Activated T-cell treated with anti-CD3 and anti-CD28 coated beads, Interleukin-2, amount 50 U/mL, for 4 hours (primary cell): ENCODE results near the gene ANKRD40. TPM values are rescaled to one million over a fixed set of nuclear protein-coding genes. Genes with fewer than 3 reads are reported as not detected.
A peak's percentile ranks its signal among the peaks of the same experiment; 100 is the strongest.

ENCODE experiments used
- ATAC-seq, 2 donors: fragments of 200-7000 bp; cut with Tn5 transposase; one replicate each; pipeline ENCODE4 v1.10.0; 2021
- DNase-seq: peaks from one replicate; pipeline ENCODE4 v3.0.0-alpha.2; 2020
- H3K27me3 Mint-ChIP-seq: one replicate; pipeline ENCODE4 v1.8.0; 2021; ENCODE audit warnings: low read depth, mixed read lengths
- H3K36me3 Mint-ChIP-seq: one replicate; pipeline ENCODE4 v1.8.0; 2022; ENCODE audit warnings: mixed read lengths; ENCODE audit not compliant: insufficient read depth
- H3K4me1 Mint-ChIP-seq: one replicate; pipeline ENCODE4 v1.8.0; 2021; ENCODE audit warnings: low read depth, mixed read lengths
- H3K4me3 Mint-ChIP-seq: one replicate; pipeline ENCODE4 v1.8.0; 2021; ENCODE audit warnings: mild to moderate bottlenecking, moderate library complexity, mixed read lengths
- H3K9me3 Mint-ChIP-seq: one replicate; pipeline ENCODE4 v1.8.0; 2021; ENCODE audit warnings: mixed read lengths
- total RNA-seq, 3 donors: library from RNA; stranded (reverse); gene quantifications; one replicate each; pipeline ENCODE4 v1.2.1, GENCODE V29; 2021

The ANKRD40 gene
- total RNA-seq, 3 donors from 2014 or later: 54.4 to 61.1 (median 59.1) TPM

DNA sequence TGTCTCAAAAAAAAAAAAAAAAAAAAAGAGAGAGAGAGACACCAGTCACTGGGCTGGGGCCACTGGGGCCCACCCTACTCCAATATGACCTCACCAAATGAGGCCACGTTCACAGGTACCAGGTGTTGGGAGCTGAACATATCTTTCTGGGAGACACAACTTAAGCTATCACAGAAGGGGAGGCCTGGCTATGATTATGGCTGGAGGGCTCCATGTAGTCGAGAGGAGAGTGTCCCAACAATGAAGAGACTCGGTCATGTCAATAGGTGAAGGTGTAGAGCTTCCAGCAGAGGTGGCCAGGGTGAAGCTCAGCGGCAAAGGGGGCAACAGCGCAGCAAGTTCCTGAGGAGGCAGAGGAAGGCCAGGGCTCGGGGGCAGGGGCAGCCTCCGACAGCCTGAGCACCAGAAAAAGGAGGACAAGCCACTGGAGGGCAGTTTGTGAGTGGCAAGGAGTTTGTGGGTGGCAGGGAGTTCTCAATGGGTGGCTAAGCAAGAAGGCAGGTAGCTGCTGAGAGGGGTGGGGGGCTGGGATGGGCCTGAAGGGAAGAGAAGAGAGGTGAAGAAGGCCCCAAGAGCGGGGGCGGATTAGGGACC, 45.0 kb downstream of the ANKRD40 start:
- Mint-ChIP-seq H3K4me1 (peaks cover 15% of the 10 kb centered on the region), H3K36me3 (no peaks in the 10 kb centered on the region), H3K4me3 (no peak overlapping the region), H3K27me3 (peaks cover 5% of the 10 kb centered on the region), H3K9me3 (no peaks in the 10 kb centered on the region)
- ATAC-seq (no peak), DNase-seq (no peak)

GRCh38 chr17:50661795-50662391, 45.8 kb downstream of the ANKRD40 start:
- peaks cover 15% of the 10 kb centered on the region for H3K4me1 Mint-ChIP-seq
- no peaks in the 10 kb centered on the region for H3K36me3 Mint-ChIP-seq
- H3K4me3 Mint-ChIP-seq: peak overlapping the region; percentile 16
- no peaks in the 10 kb centered on the region for H3K9me3 Mint-ChIP-seq
- DNase-seq (no peak), ATAC-seq (peak; percentile 81 to 84)
- H3K27me3 Mint-ChIP-seq: peaks cover 6% of the 10 kb centered on the region

DNA sequence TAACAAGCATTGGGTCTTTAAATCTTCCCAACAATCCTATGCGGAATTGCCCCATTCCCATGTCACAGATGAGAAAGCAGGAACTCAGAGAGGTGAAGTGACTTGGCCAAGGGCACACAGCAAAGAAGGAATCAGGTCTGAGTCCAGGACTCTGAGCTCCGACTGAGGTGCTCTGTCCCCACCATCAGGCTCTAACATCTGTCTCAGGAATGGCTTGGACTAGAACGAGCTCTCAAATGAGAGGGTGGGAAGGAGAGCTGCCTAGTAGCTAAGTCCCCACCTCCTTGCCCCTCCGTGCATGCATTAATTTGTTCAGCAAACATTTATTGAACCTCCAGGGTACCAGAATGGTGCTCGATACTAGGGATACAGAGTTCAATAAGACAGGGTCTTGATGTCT, 46.4 kb downstream of the ANKRD40 start:
- no peaks in the 10 kb centered on the region for H3K9me3 Mint-ChIP-seq
- ATAC-seq (peak in 1 of 2 donors; percentile 7), DNase-seq (no peak)
- no peaks in the 10 kb centered on the region for H3K36me3 Mint-ChIP-seq
- peaks cover 9% of the 10 kb centered on the region for H3K27me3 Mint-ChIP-seq
- H3K4me1 Mint-ChIP-seq: peaks cover 15% of the 10 kb centered on the region
- no peak overlapping the region for H3K4me3 Mint-ChIP-seq

GRCh38 chr17:50660887-50661345, 46.8 kb downstream of the ANKRD40 start:
- Mint-ChIP-seq H3K27me3 (peaks cover 9% of the 10 kb centered on the region), H3K36me3 (no peaks in the 10 kb centered on the region), H3K4me1 (peaks cover 15% of the 10 kb centered on the region), H3K4me3 (no peak overlapping the region), H3K9me3 (no peaks in the 10 kb centered on the region)
- DNase-seq: no peak
- ATAC-seq: no peak

DNA sequence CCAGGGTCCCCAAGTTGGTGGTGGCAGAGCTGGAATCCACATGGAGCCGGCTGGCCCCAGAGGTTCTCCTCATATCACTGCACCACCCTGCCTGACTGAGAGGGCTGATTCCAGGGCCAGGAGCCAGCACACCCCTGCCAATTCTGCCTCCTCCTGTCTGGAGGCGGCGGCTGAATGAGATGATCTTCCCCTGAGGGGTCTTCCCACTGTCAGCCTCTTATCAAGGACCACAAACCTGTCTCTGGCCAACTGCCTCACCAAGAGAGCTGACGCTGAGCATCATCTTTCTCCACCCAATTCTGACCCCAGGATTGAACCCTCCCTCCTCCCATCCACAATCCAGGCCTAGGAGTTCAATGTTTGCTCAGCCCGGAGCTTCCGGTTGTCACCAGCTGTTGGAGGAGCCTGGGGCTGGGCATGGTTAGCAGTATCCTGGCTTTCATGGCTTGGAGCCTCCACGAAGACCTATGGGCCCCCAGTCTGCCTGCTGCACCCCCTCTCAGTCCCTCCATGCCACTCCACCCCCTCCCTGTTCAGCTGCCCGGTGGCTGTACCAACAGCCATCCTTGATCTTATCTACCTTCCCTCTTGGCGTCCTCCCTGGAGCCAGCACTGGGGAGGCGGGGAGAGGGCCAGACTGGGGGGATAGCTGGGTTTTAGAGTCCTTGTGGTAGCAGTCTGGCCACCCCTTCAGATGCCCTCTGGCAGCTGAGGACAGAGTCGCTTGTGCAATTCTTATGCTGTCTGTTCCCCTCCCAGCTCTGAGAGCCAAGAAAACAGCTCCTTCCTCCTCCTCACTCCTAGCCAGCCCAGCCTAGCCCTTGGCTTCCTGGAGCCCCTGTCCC, 47.5 kb downstream of the ANKRD40 start:
- Mint-ChIP-seq H3K4me3 (no peak overlapping the region), H3K36me3 (no peaks in the 10 kb centered on the region), H3K9me3 (no peaks in the 10 kb centered on the region), H3K27me3 (peaks cover 9% of the 10 kb centered on the region), H3K4me1 (peaks cover 15% of the 10 kb centered on the region)
- DNase-seq (no peak), ATAC-seq (no peak)

- peaks cover 15% of the 10 kb centered on the region for H3K4me1 Mint-ChIP-seq
- no peaks in the 10 kb centered on the region for H3K9me3 Mint-ChIP-seq
- peaks cover 11% of the 10 kb centered on the region for H3K27me3 Mint-ChIP-seq
- no peaks in the 10 kb centered on the region for H3K36me3 Mint-ChIP-seq
- ATAC-seq (no peak), DNase-seq (no peak)
- H3K4me3 Mint-ChIP-seq: no peak overlapping the region
Observed at GRCh38 chr17:50659179-50659578, 48.5 kb downstream of the ANKRD40 start.

DNA sequence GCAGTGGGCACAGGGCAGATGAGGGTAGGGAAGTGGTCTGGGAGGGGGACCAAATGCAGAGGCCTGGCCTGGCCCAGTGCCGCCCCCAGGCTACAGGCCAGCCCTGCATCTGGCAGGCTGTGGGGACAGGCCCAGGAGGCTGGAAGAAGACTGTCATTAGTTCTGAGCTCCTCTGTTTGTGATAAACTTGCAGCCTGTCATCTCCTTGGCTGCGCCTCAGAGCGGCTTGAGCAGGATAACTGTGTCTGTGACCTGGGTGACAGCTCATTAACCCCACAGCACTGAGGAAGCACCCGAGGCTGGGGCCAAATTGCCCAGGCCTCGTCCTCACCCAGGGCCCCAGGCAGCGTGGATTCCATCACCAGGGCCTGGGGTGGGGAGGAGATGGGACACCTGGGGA, 49.1 kb downstream of the ANKRD40 start:
- Mint-ChIP-seq H3K9me3 (no peaks in the 10 kb centered on the region), H3K36me3 (no peaks in the 10 kb centered on the region), H3K4me1 (peaks cover 15% of the 10 kb centered on the region), H3K27me3 (peaks cover 13% of the 10 kb centered on the region), H3K4me3 (no peak overlapping the region)
- ATAC-seq (no peak), DNase-seq (no peak)

DNA sequence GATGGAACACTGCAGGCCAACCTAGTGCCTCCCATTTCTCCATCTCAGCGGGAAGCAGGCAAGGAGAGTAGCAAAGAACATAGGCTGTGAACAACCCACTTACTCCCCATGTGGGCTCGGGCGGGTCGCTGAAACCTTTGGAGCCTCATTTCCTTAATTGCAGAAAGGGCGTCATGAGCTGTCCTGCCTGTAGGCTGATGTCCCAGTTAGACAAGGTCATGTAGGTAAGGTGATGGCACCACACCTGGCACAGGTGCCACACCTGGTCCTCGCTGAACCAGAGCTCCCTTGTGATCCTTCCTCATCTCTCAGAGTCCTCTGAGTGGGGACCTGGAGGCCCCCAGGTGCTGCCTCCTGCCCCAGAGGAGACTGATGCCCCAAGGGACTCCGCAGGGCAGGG, 50.1 kb downstream of the ANKRD40 start:
- H3K36me3 Mint-ChIP-seq: no peaks in the 10 kb centered on the region
- no peaks in the 10 kb centered on the region for H3K9me3 Mint-ChIP-seq
- H3K27me3 Mint-ChIP-seq: peaks cover 13% of the 10 kb centered on the region
- no peak overlapping the region for H3K4me3 Mint-ChIP-seq
- ATAC-seq: no peak
- no peak for DNase-seq
- H3K4me1 Mint-ChIP-seq: peaks cover 15% of the 10 kb centered on the region

- ATAC-seq: no peak
- DNase-seq: no peak
- H3K9me3 Mint-ChIP-seq: no peaks in the 10 kb centered on the region
- H3K4me3 Mint-ChIP-seq: no peak overlapping the region
- H3K36me3 Mint-ChIP-seq: no peaks in the 10 kb centered on the region
- H3K27me3 Mint-ChIP-seq: peaks cover 13% of the 10 kb centered on the region
- peaks cover 11% of the 10 kb centered on the region for H3K4me1 Mint-ChIP-seq
Observed at GRCh38 chr17:50657054-50657453, 50.7 kb downstream of the ANKRD40 start.

GRCh38 chr17:50656509-50656908, 51.2 kb downstream of the ANKRD40 start:
- DNase-seq (no peak), ATAC-seq (no peak)
- H3K4me1 Mint-ChIP-seq: peaks cover 6% of the 10 kb centered on the region
- H3K4me3 Mint-ChIP-seq: no peak overlapping the region
- H3K36me3 Mint-ChIP-seq: no peaks in the 10 kb centered on the region
- H3K27me3 Mint-ChIP-seq: peaks cover 11% of the 10 kb centered on the region
- H3K9me3 Mint-ChIP-seq: no peaks in the 10 kb centered on the region

DNA sequence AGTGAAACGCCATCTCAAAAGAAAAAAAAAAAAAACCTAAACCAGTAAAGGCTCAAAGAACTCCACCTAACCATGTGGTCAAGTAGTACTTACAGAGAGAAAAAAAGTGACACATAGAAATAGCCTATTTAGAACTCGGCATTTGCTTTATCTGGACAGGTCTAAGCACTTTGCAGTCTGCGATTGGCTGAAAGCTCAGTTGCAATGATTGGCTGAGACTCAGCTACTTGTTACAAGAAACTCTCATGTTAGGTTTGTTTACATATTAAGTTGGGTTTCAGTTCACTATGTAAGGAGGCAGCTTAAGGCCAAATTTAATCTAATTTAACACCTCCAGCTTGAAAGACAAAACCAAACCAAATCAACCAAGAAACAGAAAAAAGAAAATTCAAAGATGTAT, 54.0 kb downstream of the ANKRD40 start:
- H3K9me3 Mint-ChIP-seq: no peaks in the 10 kb centered on the region
- H3K36me3 Mint-ChIP-seq: no peaks in the 10 kb centered on the region
- H3K4me1 Mint-ChIP-seq: no peaks in the 10 kb centered on the region
- DNase-seq (no peak), ATAC-seq (no peak)
- H3K27me3 Mint-ChIP-seq: peaks cover 11% of the 10 kb centered on the region
- no peak overlapping the region for H3K4me3 Mint-ChIP-seq

- no peak overlapping the region for H3K4me3 Mint-ChIP-seq
- no peak for DNase-seq
- no peaks in the 10 kb centered on the region for H3K9me3 Mint-ChIP-seq
- no peak for ATAC-seq
- H3K36me3 Mint-ChIP-seq: no peaks in the 10 kb centered on the region
- H3K4me1 Mint-ChIP-seq: no peaks in the 10 kb centered on the region
- peaks cover 6% of the 10 kb centered on the region for H3K27me3 Mint-ChIP-seq
Observed at GRCh38 chr17:50651661-50652060, 56.1 kb downstream of the ANKRD40 start.

DNA sequence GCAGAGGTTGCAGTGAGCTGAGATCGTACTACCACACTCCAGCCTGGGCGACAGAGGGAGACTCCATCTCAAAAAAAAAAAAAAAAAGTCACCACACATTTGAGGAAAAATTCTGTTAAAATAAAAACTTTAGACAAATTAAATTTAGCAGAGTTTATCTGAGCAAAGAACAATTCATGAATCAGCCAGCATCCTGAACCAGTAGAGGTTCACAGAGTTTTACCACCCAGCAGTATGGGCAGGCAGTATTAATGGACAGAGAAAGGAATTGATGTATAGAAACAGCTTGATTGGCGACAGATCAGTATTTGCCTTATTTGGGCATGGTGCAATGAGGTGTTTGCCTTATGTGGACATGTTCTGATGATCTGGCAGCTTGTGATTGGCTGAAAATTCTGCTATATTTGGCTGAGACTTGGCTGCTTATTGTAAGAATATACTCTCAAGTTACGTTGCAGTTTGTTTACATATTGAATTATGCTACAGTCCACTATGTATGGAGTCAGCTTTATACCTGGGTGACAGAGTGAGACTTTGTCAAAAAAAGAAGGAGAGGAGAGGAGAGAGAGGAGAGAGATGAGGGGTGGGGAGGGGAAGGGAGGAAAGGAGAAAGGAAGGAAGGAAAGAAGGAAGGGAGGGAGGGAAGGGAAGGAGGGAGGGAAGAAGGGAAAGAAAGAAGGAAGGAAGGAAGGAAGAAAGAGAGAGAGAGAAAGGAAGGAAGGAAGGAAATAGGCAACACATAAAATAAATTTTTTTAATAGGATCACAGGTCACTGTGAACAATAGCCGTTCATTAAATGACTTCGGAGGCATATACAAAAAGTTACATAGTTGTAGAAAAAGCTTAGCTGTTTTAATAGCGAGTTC, 58.4 kb downstream of the ANKRD40 start:
- ATAC-seq: no peak

DNA sequence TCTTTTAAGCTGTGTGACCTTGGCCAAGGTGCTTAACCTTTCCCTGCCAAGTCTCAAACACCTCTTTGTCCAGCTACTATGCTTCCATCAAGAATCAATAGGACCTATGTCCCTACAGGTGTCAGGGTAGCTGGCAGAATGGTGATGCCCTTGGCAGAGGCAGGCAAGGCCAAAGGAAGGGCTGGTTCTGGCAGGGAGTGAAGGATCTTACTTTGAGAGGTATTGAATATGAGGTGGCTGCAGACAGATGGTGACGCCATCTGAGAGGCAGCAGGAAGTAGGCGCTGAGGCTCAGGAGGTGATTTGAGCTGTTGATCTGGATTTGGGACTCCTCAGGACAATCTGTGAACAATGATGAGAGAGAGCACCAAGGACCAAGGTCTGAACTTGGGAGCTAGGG, 60.5 kb downstream of the ANKRD40 start:
- no peak overlapping the region for H3K4me3 Mint-ChIP-seq
- H3K36me3 Mint-ChIP-seq: no peaks in the 10 kb centered on the region
- H3K4me1 Mint-ChIP-seq: no peaks in the 10 kb centered on the region
- DNase-seq: no peak
- H3K27me3 Mint-ChIP-seq: peaks cover 2% of the 10 kb centered on the region
- H3K9me3 Mint-ChIP-seq: no peaks in the 10 kb centered on the region
- no peak for ATAC-seq

More for the DNA sequence above, 58.4 kb downstream of the ANKRD40 start:
- H3K27me3 Mint-ChIP-seq: peaks cover 4% of the 10 kb centered on the region
- no peak overlapping the region for H3K4me3 Mint-ChIP-seq
- H3K9me3 Mint-ChIP-seq: no peaks in the 10 kb centered on the region
- no peaks in the 10 kb centered on the region for H3K4me1 Mint-ChIP-seq
- DNase-seq: no peak
- H3K36me3 Mint-ChIP-seq: no peaks in the 10 kb centered on the region
